ENCODE measurements around the gene CMYA5.

Gene CMYA5

DNA sequence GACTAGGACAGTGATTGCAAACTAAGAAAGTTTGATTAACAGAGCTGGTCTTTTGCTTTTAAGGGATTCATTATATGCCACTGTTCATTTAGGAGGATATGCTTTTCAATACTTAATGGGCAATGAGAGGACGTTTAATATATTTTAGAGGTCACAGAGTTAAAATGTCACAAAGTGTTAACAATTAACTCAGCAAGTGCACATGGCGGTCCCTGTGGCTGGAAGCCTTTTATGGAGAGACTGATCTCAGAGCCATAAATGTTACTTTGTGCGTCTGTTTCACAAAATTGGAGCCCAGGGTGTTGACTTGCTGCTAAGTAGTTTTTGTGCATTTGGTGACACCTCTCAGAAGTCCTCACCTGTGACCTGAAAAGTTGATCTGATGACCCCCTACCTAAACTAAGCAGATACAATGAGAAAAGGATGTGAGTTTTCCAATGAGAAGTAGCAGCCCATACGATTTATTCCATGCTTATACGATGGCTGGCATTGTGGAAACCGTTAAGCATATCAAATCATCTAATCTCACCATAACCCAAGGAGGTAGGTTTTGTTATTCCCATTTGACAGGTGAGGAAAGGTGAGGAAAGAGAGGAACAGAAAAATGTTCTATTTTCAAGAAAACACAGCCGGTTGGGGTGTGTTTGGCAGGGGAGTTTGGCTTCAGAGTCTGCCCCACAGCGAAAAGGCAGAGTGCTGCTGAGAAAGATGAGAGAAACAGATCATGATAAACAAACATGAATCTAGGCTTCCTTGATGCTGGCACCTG lies 64.4 kb downstream of the CMYA5 start:
- no peak for TF ChIP-seq ZNF70 (CRISPR knock-in tag; IDR thresholded peaks at IDR 0.05)
- TF ChIP-seq, protein P1, sequence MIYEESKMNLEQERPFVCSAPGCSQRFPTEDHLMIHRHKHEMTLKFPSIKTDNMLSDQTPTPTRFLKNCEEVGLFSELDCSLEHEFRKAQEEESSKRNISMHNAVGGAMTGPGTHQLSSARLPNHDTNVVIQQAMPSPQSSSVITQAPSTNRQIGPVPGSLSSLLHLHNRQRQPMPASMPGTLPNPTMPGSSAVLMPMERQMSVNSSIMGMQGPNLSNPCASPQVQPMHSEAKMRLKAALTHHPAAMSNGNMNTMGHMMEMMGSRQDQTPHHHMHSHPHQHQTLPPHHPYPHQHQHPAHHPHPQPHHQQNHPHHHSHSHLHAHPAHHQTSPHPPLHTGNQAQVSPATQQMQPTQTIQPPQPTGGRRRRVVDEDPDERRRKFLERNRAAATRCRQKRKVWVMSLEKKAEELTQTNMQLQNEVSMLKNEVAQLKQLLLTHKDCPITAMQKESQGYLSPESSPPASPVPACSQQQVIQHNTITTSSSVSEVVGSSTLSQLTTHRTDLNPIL (CRISPR knock-in tag; IDR thresholded peaks at IDR 0.05; ENCODE audit: low read depth) = no peak
- TF ChIP-seq ZNF8 (CRISPR knock-in tag; IDR thresholded peaks at IDR 0.05) = no peak
- no peak for TF ChIP-seq ARNTL (CRISPR knock-in tag; IDR thresholded peaks at IDR 0.05; ENCODE audit: borderline replicate concordance, low read depth)
- no peak for TF ChIP-seq TOX (CRISPR knock-in tag; IDR thresholded peaks at IDR 0.05; ENCODE audit: borderline replicate concordance)
- no peak for TF ChIP-seq ZFP3 (CRISPR knock-in tag; IDR thresholded peaks at IDR 0.05)
- no peak for TF ChIP-seq TCF4 (CRISPR knock-in tag; IDR thresholded peaks at IDR 0.05; ENCODE audit: borderline replicate concordance)
- TF ChIP-seq, protein P2, sequence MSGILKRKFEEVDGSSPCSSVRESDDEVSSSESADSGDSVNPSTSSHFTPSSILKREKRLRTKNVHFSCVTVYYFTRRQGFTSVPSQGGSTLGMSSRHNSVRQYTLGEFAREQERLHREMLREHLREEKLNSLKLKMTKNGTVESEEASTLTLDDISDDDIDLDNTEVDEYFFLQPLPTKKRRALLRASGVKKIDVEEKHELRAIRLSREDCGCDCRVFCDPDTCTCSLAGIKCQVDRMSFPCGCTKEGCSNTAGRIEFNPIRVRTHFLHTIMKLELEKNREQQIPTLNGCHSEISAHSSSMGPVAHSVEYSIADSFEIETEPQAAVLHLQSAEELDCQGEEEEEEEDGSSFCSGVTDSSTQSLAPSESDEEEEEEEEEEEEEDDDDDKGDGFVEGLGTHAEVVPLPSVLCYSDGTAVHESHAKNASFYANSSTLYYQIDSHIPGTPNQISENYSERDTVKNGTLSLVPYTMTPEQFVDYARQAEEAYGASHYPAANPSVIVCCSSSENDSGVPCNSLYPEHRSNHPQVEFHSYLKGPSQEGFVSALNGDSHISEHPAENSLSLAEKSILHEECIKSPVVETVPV (CRISPR knock-in tag; IDR thresholded peaks at IDR 0.05) = no peak
- no peak for TF ChIP-seq SNAI2 (CRISPR knock-in tag; IDR thresholded peaks at IDR 0.05)
- TF ChIP-seq, protein P3, sequence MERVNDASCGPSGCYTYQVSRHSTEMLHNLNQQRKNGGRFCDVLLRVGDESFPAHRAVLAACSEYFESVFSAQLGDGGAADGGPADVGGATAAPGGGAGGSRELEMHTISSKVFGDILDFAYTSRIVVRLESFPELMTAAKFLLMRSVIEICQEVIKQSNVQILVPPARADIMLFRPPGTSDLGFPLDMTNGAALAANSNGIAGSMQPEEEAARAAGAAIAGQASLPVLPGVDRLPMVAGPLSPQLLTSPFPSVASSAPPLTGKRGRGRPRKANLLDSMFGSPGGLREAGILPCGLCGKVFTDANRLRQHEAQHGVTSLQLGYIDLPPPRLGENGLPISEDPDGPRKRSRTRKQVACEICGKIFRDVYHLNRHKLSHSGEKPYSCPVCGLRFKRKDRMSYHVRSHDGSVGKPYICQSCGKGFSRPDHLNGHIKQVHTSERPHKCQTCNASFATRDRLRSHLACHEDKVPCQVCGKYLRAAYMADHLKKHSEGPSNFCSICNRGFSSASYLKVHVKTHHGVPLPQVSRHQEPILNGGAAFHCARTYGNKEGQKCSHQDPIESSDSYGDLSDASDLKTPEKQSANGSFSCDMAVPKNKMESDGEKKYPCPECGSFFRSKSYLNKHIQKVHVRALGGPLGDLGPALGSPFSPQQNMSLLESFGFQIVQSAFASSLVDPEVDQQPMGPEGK (CRISPR knock-in tag; IDR thresholded peaks at IDR 0.05; ENCODE audit: borderline replicate concordance) = no peak
- TF ChIP-seq ISL1 (CRISPR knock-in tag; IDR thresholded peaks at IDR 0.05) = no peak
- no peak for TF ChIP-seq PPARA (CRISPR knock-in tag; IDR thresholded peaks at IDR 0.05; ENCODE audit: borderline replicate concordance)
- TF ChIP-seq, protein P4, sequence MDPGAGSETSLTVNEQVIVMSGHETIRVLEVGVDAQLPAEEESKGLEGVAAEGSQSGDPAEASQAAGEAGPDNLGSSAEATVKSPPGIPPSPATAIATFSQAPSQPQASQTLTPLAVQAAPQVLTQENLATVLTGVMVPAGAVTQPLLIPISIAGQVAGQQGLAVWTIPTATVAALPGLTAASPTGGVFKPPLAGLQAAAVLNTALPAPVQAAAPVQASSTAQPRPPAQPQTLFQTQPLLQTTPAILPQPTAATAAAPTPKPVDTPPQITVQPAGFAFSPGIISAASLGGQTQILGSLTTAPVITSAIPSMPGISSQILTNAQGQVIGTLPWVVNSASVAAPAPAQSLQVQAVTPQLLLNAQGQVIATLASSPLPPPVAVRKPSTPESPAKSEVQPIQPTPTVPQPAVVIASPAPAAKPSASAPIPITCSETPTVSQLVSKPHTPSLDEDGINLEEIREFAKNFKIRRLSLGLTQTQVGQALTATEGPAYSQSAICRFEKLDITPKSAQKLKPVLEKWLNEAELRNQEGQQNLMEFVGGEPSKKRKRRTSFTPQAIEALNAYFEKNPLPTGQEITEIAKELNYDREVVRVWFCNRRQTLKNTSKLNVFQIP (CRISPR knock-in tag; IDR thresholded peaks at IDR 0.05; ENCODE audit: borderline replicate concordance, low read depth) = no peak
- no peak for TF ChIP-seq GLIS3 (CRISPR knock-in tag; IDR thresholded peaks at IDR 0.05)
- TF ChIP-seq ZC3H10 (CRISPR knock-in tag; IDR thresholded peaks at IDR 0.05) = no peak
- no peak for TF ChIP-seq ZFP30 (CRISPR knock-in tag; IDR thresholded peaks at IDR 0.05)
- no peak for TF ChIP-seq ESRRG (CRISPR knock-in tag; IDR thresholded peaks at IDR 0.05)
- TF ChIP-seq, protein P5, sequence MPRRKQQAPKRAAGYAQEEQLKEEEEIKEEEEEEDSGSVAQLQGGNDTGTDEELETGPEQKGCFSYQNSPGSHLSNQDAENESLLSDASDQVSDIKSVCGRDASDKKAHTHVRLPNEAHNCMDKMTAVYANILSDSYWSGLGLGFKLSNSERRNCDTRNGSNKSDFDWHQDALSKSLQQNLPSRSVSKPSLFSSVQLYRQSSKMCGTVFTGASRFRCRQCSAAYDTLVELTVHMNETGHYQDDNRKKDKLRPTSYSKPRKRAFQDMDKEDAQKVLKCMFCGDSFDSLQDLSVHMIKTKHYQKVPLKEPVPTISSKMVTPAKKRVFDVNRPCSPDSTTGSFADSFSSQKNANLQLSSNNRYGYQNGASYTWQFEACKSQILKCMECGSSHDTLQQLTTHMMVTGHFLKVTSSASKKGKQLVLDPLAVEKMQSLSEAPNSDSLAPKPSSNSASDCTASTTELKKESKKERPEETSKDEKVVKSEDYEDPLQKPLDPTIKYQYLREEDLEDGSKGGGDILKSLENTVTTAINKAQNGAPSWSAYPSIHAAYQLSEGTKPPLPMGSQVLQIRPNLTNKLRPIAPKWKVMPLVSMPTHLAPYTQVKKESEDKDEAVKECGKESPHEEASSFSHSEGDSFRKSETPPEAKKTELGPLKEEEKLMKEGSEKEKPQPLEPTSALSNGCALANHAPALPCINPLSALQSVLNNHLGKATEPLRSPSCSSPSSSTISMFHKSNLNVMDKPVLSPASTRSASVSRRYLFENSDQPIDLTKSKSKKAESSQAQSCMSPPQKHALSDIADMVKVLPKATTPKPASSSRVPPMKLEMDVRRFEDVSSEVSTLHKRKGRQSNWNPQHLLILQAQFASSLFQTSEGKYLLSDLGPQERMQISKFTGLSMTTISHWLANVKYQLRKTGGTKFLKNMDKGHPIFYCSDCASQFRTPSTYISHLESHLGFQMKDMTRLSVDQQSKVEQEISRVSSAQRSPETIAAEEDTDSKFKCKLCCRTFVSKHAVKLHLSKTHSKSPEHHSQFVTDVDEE (CRISPR knock-in tag; IDR thresholded peaks at IDR 0.05) = no peak
- TF ChIP-seq CSDC2 (CRISPR knock-in tag; IDR thresholded peaks at IDR 0.05) = no peak
- TF ChIP-seq OSR1 (CRISPR knock-in tag; IDR thresholded peaks at IDR 0.05) = no peak
- ATAC-seq = no peak

DNA sequence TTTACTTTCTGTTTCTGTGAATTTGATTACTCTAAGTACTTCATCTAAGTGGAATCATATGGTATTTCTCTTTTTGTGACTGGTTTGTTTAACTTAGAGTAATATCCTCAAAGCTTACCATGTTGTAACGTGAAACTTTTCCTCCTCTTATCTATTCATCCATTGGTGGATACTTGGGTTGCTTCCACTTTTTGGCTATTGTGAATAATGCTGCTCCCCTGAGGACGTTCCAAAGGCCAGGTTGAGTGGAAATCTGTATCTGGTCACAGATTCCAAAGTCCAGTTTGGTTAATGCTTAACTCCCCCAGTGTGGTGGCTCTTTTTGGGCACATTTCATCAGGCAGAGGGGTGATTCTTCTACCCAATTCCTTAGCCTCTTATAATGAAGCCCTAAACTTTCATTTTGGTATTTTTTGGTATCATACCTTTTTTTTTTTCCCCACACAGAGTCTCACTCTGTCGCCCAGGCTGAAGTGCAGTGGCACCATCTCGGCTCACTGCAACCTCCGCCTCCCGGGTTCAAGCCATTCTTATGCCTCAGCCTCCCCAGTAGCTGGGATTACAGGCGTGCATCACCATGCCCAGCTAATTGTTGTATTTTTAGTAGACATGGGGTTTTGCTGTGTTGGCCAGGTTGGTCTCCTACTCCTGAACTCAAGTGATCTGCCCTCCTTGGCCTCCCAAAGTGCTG lies 65.4 kb downstream of the CMYA5 start:
- ATAC-seq = no peak
- TF ChIP-seq TCF4 (CRISPR knock-in tag; IDR thresholded peaks at IDR 0.05; ENCODE audit: borderline replicate concordance) (no peak), TOX (CRISPR knock-in tag; IDR thresholded peaks at IDR 0.05; ENCODE audit: borderline replicate concordance) (no peak), ZNF8 (CRISPR knock-in tag; IDR thresholded peaks at IDR 0.05) (no peak), SNAI2 (CRISPR knock-in tag; IDR thresholded peaks at IDR 0.05) (no peak), ZNF565 (CRISPR knock-in tag; conservative IDR thresholded peaks at IDR 0.05; ENCODE audit: low read depth) (no peak), ZC3H10 (CRISPR knock-in tag; IDR thresholded peaks at IDR 0.05) (no peak)
- TF ChIP-seq, protein P4 (CRISPR knock-in tag; IDR thresholded peaks at IDR 0.05; ENCODE audit: borderline replicate concordance, low read depth) = no peak
- TF ChIP-seq, protein P3 (CRISPR knock-in tag; IDR thresholded peaks at IDR 0.05; ENCODE audit: borderline replicate concordance) = no peak
- TF ChIP-seq, protein P5 (CRISPR knock-in tag; IDR thresholded peaks at IDR 0.05) = no peak
